Sciatic nerve (tissue), 2 donors: ENCODE results near the gene DNAI7. TPM values are rescaled to one million over a fixed set of nuclear protein-coding genes. Genes with fewer than 3 reads are reported as not detected.

Experiments used
- ATAC-seq: fragments of 200-7000 bp; cut with Tn5 transposase; one replicate; pipeline ENCODE4 v1.9.1; 2020; ENCODE audit warnings: mild to moderate bottlenecking, moderate library complexity
- DNase-seq: peaks from one replicate; pipeline ENCODE4 v3.0.0-alpha.2; 2020; ENCODE audit warnings: low spot score
- intact Hi-C: fragments of 100-400 bp; cut with DNase I; formaldehyde crosslinking; loops from one replicate; pipeline ENCODE4 v1.14.2; 2022
- total RNA-seq: library from RNA; stranded (reverse); fragmentation: NEBNext Ultra II Directional; extraction: Animal tissue kit (Norgen Biotek cat#: 25700); gene quantifications from one replicate; pipeline ENCODE4 v1.2.1, GENCODE V29; 2021
- donor health status: DM: no; HTN: no; CAD: no.
- donor health status: DM: no; HTN: no; CAD: no.

DNAI7 gene
- total RNA-seq, 1 donor from 2014 or later = 1.0 TPM

DNA sequence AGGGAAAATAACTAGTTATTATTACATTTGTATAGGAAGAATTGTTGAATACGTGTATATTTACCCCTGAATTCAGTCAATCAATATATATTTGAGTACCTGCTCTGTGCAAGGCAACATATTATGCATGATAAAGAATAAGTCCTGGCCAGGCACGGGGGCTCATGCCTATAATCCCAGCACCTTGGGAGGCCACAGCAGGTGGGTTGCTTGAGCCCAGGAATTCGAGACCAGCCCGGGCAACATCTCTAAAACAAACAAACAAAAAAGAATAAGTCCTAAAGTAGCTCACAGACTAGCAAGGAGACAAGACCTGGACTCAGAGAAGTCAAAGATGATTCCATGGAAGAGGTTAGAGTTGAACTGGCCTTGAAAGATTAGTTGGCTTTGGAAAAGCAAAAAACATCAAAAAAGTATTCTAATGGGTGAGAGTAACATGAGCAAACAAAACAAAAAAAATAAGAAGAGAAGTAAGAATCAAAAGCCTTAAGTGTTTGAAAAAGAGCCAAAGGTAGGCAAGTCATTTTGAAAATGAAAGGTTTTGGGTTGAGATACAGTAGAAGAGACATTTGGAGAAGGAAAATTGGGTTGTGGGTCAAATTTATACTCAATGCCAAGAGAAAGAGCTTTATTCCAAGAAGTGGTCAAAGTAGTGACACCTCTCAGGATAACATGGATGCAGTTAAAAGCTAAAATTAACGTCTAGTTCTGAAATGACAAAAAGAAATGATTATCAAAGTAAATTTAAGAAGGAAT, 130.9 kb downstream of the DNAI7 start:
- intact Hi-C loops = no loop called here
- no peak for DNase-seq
- ATAC-seq = no peak

DNA sequence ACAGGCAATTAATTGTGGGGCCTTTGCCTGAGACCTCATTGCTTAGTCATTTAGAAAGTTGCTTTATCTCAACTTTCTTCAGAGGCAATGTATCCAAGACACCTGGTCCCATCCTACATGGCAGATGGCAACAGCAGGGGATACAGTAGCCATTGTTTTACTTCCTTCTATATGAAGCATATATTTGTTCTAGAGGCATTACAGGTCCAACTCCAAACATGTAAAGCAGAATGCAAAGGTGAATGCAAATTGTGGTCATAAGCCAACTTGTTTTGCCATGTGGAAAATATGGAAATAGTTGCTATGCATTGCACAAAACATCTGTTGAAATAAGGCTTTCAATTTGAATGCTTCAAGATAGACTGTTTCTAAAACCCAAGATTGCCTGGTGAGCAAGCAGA, 136.3 kb downstream of the DNAI7 start:
- ATAC-seq = no peak

More for the DNA sequence above, 136.3 kb downstream of the DNAI7 start:
- DNase-seq = no peak
- intact Hi-C loops = no loop called here

Other genes starting within 250 kb of the DNAI7 start
- 15.2 TPM for gene BCAT1, start 246.1 kb downstream of the DNAI7 start, total RNA-seq
- gene ETFRF1, start 77 bp upstream of the DNAI7 start, total RNA-seq = 33.0 TPM
- 54.9 TPM for gene KRAS, start 55.8 kb upstream of the DNAI7 start, total RNA-seq